ENCODE measurements around the gene SMC1B. TPM values are rescaled to one million over a fixed set of nuclear protein-coding genes. Genes with fewer than 3 reads are reported as not detected.
"Not testable (repeated sequence)": the region's sequence is repeated elsewhere in the genome, so short reads cannot be mapped to it uniquely, and the experiment has no call there.

The SMC1B gene
- total RNA-seq, 2 donors from 2014 or later = not detected

- Histone ChIP-seq H3K27me3 (replicated peaks; ENCODE audit: insufficient read depth) (no peaks in the 10 kb centered on the region), H3K36me3 (no peaks in the 10 kb centered on the region), H3K27ac (peak overlapping the region in 1 of 2 donors; percentile 27), H3K9me3 (no peaks in the 10 kb centered on the region), H3K4me1 (ENCODE audit: control insufficient read depth in 1 of 2, low read depth in 2 of 2) (peaks cover 21 to 54% of the 10 kb centered on the region in 2 donors), H3K4me3 (no peak overlapping the region)
- DNase-seq (ENCODE audit: low spot score) (no peak), ATAC-seq (ENCODE audit: insufficient number of reproducible peaks, low FRiP score, low read depth) (no peak)
- TF ChIP-seq CTCF (IDR thresholded peaks at IDR 0.05) = no peak
These were observed 35.0 kb upstream of the SMC1B start for GRCh38 chr22:45448431-45448830.

- H3K27ac ChIP-seq; H3K9me3 ChIP-seq; H3K4me3 ChIP-seq; ATAC-seq (ENCODE audit: insufficient number of reproducible peaks, low FRiP score, low read depth); H3K27me3 ChIP-seq (replicated peaks; ENCODE audit: insufficient read depth); H3K36me3 ChIP-seq; DNase-seq (ENCODE audit: low spot score): not testable (repeated sequence)
- H3K4me1 ChIP-seq (ENCODE audit: control insufficient read depth in 1 of 2, low read depth in 2 of 2) = peaks cover 21 to 45% of the 10 kb centered on the region in 2 donors
These were observed 34.2 kb upstream of the SMC1B start for GRCh38 chr22:45447596-45447995.

- no peak for TF ChIP-seq CTCF (IDR thresholded peaks at IDR 0.05)
- no peaks in the 10 kb centered on the region for H3K9me3 ChIP-seq
These were observed 32.8 kb upstream of the SMC1B start for GRCh38 chr22:45446216-45446615.

GRCh38 chr22:45445031-45445710, 31.8 kb upstream of the SMC1B start:
- Histone ChIP-seq H3K27me3 (replicated peaks; ENCODE audit: insufficient read depth) (no peaks in the 10 kb centered on the region), H3K4me3 (no peak overlapping the region), H3K36me3 (no peaks in the 10 kb centered on the region), H3K9me3 (no peaks in the 10 kb centered on the region), H3K4me1 (ENCODE audit: control insufficient read depth in 1 of 2, low read depth in 2 of 2) (peaks cover 12 to 31% of the 10 kb centered on the region in 2 donors), H3K27ac (no peak overlapping the region)
- DNase-seq (ENCODE audit: low spot score) = no peak
- no peak for ATAC-seq (ENCODE audit: insufficient number of reproducible peaks, low FRiP score, low read depth)
- no peak for TF ChIP-seq CTCF (IDR thresholded peaks at IDR 0.05)

More at GRCh38 chr22:45446216-45446615, 32.8 kb upstream of the SMC1B start:
- Histone ChIP-seq H3K27me3 (replicated peaks; ENCODE audit: insufficient read depth) (no peaks in the 10 kb centered on the region), H3K4me3 (no peak overlapping the region), H3K36me3 (no peaks in the 10 kb centered on the region), H3K27ac (no peak overlapping the region), H3K4me1 (ENCODE audit: control insufficient read depth in 1 of 2, low read depth in 2 of 2) (peaks cover 21 to 40% of the 10 kb centered on the region in 2 donors)
- DNase-seq (ENCODE audit: low spot score) (no peak), ATAC-seq (ENCODE audit: insufficient number of reproducible peaks, low FRiP score, low read depth) (no peak)

GRCh38 chr22:45444168-45444567, 30.8 kb upstream of the SMC1B start:
- Histone ChIP-seq H3K9me3 (no peaks in the 10 kb centered on the region), H3K27me3 (replicated peaks; ENCODE audit: insufficient read depth) (no peaks in the 10 kb centered on the region), H3K4me1 (ENCODE audit: control insufficient read depth in 1 of 2, low read depth in 2 of 2) (peaks cover 9 to 21% of the 10 kb centered on the region in 2 donors), H3K4me3 (no peak overlapping the region), H3K36me3 (no peaks in the 10 kb centered on the region), H3K27ac (peak overlapping the region in 1 of 2 donors; percentile 24)
- no peak for DNase-seq (ENCODE audit: low spot score)
- TF ChIP-seq CTCF (IDR thresholded peaks at IDR 0.05) = no peak
- ATAC-seq (ENCODE audit: insufficient number of reproducible peaks, low FRiP score, low read depth) = no peak

- Histone ChIP-seq H3K27me3 (replicated peaks; ENCODE audit: insufficient read depth) (no peaks in the 10 kb centered on the region), H3K36me3 (no peaks in the 10 kb centered on the region), H3K9me3 (no peaks in the 10 kb centered on the region), H3K4me3 (no peak overlapping the region), H3K27ac (no peak overlapping the region), H3K4me1 (ENCODE audit: control insufficient read depth in 1 of 2, low read depth in 2 of 2) (peaks cover 0 to 10% of the 10 kb centered on the region in 2 donors)
- ATAC-seq (ENCODE audit: insufficient number of reproducible peaks, low FRiP score, low read depth) (no peak), DNase-seq (ENCODE audit: low spot score) (no peak)
- no peak for TF ChIP-seq CTCF (IDR thresholded peaks at IDR 0.05)
These were observed 28.7 kb upstream of the SMC1B start for GRCh38 chr22:45442116-45442515.

All from thoracic aorta (tissue), 2 donors.